Measurements from ENCODE around the gene CATSPER3.

The CATSPER3 gene

DNA sequence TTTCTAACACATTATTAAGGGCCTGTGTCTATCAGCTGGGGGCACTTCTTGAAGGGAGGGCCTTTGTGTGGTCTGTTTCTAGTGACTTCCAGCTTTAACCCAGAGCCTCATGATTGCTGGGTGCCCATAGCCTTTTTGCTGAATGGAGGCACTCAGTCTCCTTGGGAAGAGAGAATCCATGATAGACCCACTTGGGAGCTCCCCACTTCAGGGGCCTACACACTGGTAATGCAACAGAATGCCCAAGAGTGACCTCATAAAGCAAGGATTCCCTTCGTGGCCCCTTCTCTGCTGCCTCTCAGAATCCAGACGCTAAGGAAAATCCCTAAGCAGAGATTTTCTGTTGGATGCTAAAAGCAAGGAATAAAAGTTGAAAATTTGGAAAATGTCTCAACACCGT is at the start of gene CATSPER3:
TSS of gene CATSPER3 (plus strand) at position 301 of the 400 bp plus-strand sequence. CDS start at position 386, 85 bp downstream.
- no peak for TF ChIP-seq Cebpa-rat (IDR thresholded peaks at IDR 0.05)
- Histone ChIP-seq H3K9me3 (no peaks in the 10 kb centered on the region), H3K4me1 (peaks cover 22% of the 10 kb centered on the region), H4K20me1 (no peaks in the 10 kb centered on the region), H3K36me3 (peaks cover 29% of the 10 kb centered on the region), H3K9ac (no peak within 1 kb of the TSS), H3K27me3 (no peaks in the 10 kb centered on the region), H3K27ac (no peak within 1 kb of the TSS), H3K4me2 (no peak within 1 kb of the TSS), H3K4me3 (no peak within 1 kb of the TSS)

- Histone ChIP-seq H3K27ac (no peak overlapping the region), H4K20me1 (0 out of 2 replicates have a peak, but pooled peaks cover 16% of the 10 kb centered on the region), H3K36me3 (peaks cover 46% of the 10 kb centered on the region), H3K9ac (no peak overlapping the region), H3K4me2 (no peak overlapping the region), H3K4me3 (no peak overlapping the region), H3K4me1 (no peaks in the 10 kb centered on the region), H3K9me3 (no peaks in the 10 kb centered on the region), H3K27me3 (no peaks in the 10 kb centered on the region)
- no peak for TF ChIP-seq Cebpa-rat (IDR thresholded peaks at IDR 0.05)
These were observed 48.8 kb upstream of the CATSPER3 start for GRCh38 chr5:134918861-134919260.

GRCh38 chr5:134920848-134921575 is 46.7 kb upstream of the CATSPER3 start:
- Histone ChIP-seq H3K36me3 (peaks cover 24% of the 10 kb centered on the region), H4K20me1 (0 out of 2 replicates have a peak, but pooled peaks cover 14% of the 10 kb centered on the region), H3K9ac (no peak overlapping the region), H3K27ac (no peak overlapping the region), H3K4me2 (no peak overlapping the region), H3K4me3 (no peak overlapping the region), H3K9me3 (no peaks in the 10 kb centered on the region), H3K4me1 (no peaks in the 10 kb centered on the region), H3K27me3 (no peaks in the 10 kb centered on the region)
- no peak for TF ChIP-seq Cebpa-rat (IDR thresholded peaks at IDR 0.05)

DNA sequence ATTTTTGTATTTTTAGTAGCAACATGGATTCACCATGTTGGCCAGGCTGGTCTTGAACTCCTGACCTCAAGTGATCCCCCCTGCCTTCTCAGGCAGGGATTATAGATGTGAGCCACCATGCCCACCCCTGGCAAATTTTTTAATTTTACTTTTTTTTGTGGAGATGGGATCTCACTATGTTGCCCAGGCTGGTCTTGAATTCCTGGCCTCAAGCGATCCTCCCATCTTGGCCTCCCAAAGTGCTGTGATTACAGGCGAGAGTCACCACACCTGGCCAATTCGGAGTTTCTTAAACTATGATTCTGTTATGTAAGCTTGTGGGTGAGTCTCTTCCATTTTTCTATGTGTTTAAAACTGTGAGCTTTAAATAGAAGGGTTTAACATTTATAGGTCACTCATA is 35.2 kb upstream of the CATSPER3 start:
- Histone ChIP-seq H3K4me3 (no peak overlapping the region), H3K27ac (no peak overlapping the region), H3K4me2 (no peak overlapping the region), H3K27me3 (no peaks in the 10 kb centered on the region), H3K9me3 (no peaks in the 10 kb centered on the region), H3K4me1 (no peaks in the 10 kb centered on the region), H3K36me3 (peaks cover 21% of the 10 kb centered on the region), H4K20me1 (no peaks in the 10 kb centered on the region), H3K9ac (no peak overlapping the region)
- no peak for TF ChIP-seq Cebpa-rat (IDR thresholded peaks at IDR 0.05)

GRCh38 chr5:134934202-134934601 is 33.5 kb upstream of the CATSPER3 start:
- H3K4me2 ChIP-seq = no peak overlapping the region
- TF ChIP-seq Cebpa-rat (IDR thresholded peaks at IDR 0.05) = no peak
- H3K36me3 ChIP-seq = peaks cover 31% of the 10 kb centered on the region
- no peak overlapping the region for H3K4me3 ChIP-seq
- H3K9ac ChIP-seq = no peak overlapping the region
- no peak overlapping the region for H3K27ac ChIP-seq
- no peaks in the 10 kb centered on the region for H4K20me1 ChIP-seq
- no peaks in the 10 kb centered on the region for H3K4me1 ChIP-seq
- H3K27me3 ChIP-seq = no peaks in the 10 kb centered on the region
- no peaks in the 10 kb centered on the region for H3K9me3 ChIP-seq

GRCh38 chr5:134935711-134936602 is 31.8 kb upstream of the CATSPER3 start:
- H3K4me2 ChIP-seq = no peak overlapping the region
- no peaks in the 10 kb centered on the region for H3K4me1 ChIP-seq
- no peak overlapping the region for H3K27ac ChIP-seq
- H3K4me3 ChIP-seq = no peak overlapping the region
- no peaks in the 10 kb centered on the region for H4K20me1 ChIP-seq
- peaks cover 49% of the 10 kb centered on the region for H3K36me3 ChIP-seq
- TF ChIP-seq Cebpa-rat (IDR thresholded peaks at IDR 0.05) = no peak
- no peaks in the 10 kb centered on the region for H3K27me3 ChIP-seq
- no peak overlapping the region for H3K9ac ChIP-seq
- no peaks in the 10 kb centered on the region for H3K9me3 ChIP-seq

GRCh38 chr5:134937526-134937925 is 30.2 kb upstream of the CATSPER3 start:
- H3K4me3 ChIP-seq = no peak overlapping the region
- H3K9me3 ChIP-seq = no peaks in the 10 kb centered on the region
- no peaks in the 10 kb centered on the region for H3K4me1 ChIP-seq
- no peaks in the 10 kb centered on the region for H3K27me3 ChIP-seq
- H3K36me3 ChIP-seq = peaks cover 50% of the 10 kb centered on the region
- H3K27ac ChIP-seq = no peak overlapping the region
- no peak for TF ChIP-seq Cebpa-rat (IDR thresholded peaks at IDR 0.05)
- H3K9ac ChIP-seq = no peak overlapping the region
- H3K4me2 ChIP-seq = no peak overlapping the region
- no peaks in the 10 kb centered on the region for H4K20me1 ChIP-seq

DNA sequence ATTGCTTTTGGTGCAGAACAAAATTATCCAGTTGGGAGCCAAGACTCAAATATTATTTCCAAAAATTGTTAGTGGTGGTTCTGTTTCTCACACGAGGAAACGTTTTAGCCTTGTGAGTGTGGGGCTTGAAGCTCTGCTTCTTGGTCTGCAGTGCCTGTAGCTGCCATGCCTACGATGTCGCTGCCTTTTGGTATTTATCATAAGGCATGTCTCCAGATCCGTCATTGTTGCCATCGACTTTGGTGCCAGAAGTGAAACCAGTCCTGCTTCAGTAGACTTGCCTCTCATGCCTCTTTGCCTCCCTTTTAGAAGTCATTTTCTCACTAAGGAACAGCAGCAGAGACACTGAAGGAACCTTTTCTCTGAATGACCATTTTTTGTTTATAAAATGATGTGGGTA is 29.7 kb upstream of the CATSPER3 start:
- TF ChIP-seq Cebpa-rat (IDR thresholded peaks at IDR 0.05) = no peak
- Histone ChIP-seq H3K4me2 (no peak overlapping the region), H3K9ac (no peak overlapping the region)

GRCh38 chr5:134939500-134939899 is 28.2 kb upstream of the CATSPER3 start:
- no peak overlapping the region for H3K9ac ChIP-seq
- no peak overlapping the region for H3K4me2 ChIP-seq
- H3K27ac ChIP-seq = no peak overlapping the region
- no peak overlapping the region for H3K4me3 ChIP-seq
- no peak for TF ChIP-seq Cebpa-rat (IDR thresholded peaks at IDR 0.05)
- H3K27me3 ChIP-seq = no peaks in the 10 kb centered on the region
- H3K4me1 ChIP-seq = no peaks in the 10 kb centered on the region
- no peaks in the 10 kb centered on the region for H3K9me3 ChIP-seq
- peaks cover 40% of the 10 kb centered on the region for H3K36me3 ChIP-seq
- H4K20me1 ChIP-seq = no peaks in the 10 kb centered on the region

More for the DNA sequence above, 29.7 kb upstream of the CATSPER3 start:
- Histone ChIP-seq H3K27ac (no peak overlapping the region), H4K20me1 (no peaks in the 10 kb centered on the region), H3K36me3 (peaks cover 50% of the 10 kb centered on the region), H3K27me3 (no peaks in the 10 kb centered on the region), H3K9me3 (no peaks in the 10 kb centered on the region), H3K4me3 (no peak overlapping the region), H3K4me1 (no peaks in the 10 kb centered on the region)

GRCh38 chr5:134943547-134943946 is 24.2 kb upstream of the CATSPER3 start:
- Histone ChIP-seq H3K9me3 (no peaks in the 10 kb centered on the region), H3K27ac (no peak overlapping the region), H3K4me1 (no peaks in the 10 kb centered on the region), H3K36me3 (peaks cover 19% of the 10 kb centered on the region), H3K9ac (no peak overlapping the region), H3K4me3 (no peak overlapping the region), H3K27me3 (no peaks in the 10 kb centered on the region), H4K20me1 (no peaks in the 10 kb centered on the region), H3K4me2 (no peak overlapping the region)
- TF ChIP-seq Cebpa-rat (IDR thresholded peaks at IDR 0.05) = no peak

Measured in BLaER1 (cell line).